ENCODE measurements around the gene ARL16.

The ARL16 gene, protein sequence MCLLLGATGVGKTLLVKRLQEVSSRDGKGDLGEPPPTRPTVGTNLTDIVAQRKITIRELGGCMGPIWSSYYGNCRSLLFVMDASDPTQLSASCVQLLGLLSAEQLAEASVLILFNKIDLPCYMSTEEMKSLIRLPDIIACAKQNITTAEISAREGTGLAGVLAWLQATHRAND

DNA sequence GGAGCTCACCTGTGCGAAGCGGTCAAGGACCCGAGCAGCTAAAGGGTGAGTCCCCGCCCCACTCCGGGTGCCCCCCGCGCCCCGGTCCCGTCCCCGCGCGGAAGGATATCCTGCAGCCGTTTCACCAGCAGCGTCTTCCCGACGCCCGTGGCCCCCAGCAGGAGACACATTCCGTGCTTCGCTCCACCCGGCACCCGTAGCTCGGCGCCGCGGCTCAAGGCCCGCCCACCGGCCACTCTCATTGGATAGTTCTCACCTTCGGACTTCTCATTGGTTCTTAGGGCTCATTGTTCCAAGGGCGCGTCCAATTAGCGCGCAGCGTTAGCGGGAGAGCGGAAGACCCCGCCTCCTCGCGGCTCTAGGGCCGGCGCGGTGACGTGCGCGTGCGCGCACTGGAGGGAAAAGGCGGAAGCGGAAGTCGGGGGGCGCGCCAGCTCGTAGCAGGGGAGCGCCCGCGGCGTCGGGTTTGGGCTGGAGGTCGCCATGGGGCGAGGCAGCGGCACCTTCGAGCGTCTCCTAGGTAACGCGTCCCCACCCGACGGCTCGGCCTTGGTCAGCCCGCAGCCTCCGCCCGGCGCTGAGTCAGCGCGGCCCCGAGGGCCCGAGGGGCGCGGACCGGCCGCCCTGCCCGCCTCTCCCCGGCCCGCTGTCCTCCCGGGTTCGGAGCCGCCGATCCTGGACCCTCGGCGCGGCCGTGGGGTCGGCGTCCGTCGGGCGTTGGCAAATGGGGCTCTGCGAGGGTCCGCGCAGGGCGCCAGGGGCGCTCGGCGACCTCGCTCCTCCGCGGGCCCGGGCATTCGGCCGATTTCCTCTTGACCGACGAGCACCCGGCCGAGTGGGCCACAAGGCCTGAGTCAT is at the start of gene ARL16, which contains the start of gene HGS:
Gene ARL16, minus strand, starts transcription at position 214 of the 858 bp plus-strand sequence. Its CDS starts 44 bp downstream, at position 170.
Gene HGS, plus strand, starts transcription at position 428 of the 858 bp plus-strand sequence. Its CDS starts 56 bp downstream, at position 484.
- peak; percentile 96 to 98 (median 97) for DNase-seq (ENCODE audit: low read depth in 2 of 3, low spot score in 1 of 3)

DNA sequence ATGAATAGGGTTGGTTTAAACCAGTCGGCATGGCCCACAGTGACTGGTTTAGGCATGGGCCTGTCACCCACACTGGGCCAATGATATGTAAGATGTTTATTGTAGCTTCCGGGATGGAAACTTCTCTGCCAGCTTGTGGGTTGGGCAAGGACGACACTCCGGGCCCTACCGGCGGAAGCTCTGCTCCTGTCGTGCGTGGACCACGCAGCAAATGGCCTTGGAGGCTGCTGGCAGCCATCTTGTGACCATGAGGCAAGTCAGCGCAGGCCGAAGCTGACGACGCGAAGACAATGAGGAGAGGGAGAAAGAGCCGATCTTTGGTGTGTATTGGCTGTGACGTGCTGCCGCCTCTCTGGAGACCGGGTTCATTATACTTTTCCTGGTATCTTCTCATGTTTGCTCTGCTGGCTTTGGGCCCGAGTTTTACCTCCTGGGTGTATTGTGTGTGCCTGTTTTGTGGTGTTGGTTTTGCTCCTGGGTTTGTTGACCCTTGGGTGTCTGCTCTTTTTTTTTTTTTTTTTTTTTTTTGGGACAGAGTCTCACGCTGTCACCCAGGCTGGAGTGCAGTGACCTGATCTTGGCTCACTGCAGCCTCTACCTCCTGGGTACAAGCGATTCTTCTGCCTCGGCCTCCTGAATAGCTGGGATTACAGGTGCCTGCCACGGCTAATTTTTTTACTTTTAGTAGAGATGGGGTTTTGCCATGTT is 43.9 kb upstream of the ARL16 start:
- no peak for DNase-seq (ENCODE audit: low read depth in 2 of 3, low spot score in 1 of 3)

DNA sequence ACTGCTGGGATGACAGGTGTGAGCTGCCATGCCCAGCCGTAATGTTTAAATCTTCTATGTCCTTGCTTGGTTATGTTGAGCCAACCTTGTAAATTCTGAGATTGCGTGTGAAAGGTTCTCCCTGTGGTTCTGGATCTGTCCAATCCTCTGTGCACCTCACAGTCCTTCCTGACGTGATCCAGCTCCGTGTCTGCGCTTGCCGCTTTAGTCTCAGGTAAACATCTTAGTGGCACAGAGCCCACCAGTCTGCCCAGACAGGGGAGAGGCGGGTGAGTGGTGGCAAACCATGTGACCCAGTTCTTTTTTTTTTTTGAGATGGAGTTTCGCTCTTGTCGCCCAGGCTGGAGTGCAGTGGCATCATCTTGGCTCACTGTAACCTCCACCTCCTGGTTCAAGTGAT is 42.4 kb upstream of the ARL16 start:
- no peak for DNase-seq (ENCODE audit: low read depth in 2 of 3, low spot score in 1 of 3)

DNA sequence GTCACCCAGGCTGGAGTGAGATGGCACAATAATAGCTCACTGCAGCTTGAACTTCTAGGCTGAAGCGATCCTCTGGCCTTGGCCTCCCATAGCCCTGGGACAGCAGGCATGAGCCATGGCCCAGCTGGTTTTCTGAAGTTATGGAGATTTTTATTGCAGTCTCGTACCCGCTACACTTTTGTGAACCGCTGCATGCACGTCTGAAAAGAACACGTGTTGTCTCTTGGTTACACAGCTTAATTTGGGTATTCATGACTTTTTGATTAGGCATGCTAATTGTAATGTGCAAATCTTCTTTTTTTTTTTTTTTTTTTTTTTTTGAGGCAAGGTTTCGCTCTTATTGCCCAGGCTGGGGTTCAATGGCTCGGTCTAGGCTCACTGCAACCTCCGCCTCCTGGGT is 41.8 kb upstream of the ARL16 start:
- no peak for DNase-seq (ENCODE audit: low read depth in 2 of 3, low spot score in 1 of 3)

DNA sequence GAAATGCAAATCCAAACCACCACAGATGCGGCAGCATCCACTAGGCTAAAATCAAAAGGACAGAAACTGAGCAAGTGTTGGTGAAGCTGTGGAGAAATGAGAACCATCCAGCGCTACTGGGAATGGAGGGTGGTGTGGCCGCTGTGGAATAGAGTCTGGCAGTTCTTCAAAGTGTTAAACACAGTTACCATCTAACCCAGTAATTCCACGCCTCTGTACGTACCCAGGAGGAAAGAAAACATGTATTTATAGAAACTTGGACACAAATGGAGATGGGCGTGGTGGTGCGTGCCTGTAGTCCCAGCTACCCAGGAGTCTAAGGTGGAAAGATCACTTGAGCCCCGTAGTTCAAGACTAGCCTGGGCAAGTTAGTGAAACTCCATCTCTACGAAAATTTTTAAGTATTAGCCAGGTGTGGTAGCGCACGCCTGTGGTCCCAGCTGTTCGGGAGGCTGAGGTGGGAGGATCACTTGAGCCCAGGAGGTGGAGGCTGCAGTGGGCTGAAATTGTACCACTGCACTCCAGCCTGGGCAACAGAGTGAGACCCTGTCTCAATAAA is 40.1 kb upstream of the ARL16 start:
- no peak for DNase-seq (ENCODE audit: low read depth in 2 of 3, low spot score in 1 of 3)

DNA sequence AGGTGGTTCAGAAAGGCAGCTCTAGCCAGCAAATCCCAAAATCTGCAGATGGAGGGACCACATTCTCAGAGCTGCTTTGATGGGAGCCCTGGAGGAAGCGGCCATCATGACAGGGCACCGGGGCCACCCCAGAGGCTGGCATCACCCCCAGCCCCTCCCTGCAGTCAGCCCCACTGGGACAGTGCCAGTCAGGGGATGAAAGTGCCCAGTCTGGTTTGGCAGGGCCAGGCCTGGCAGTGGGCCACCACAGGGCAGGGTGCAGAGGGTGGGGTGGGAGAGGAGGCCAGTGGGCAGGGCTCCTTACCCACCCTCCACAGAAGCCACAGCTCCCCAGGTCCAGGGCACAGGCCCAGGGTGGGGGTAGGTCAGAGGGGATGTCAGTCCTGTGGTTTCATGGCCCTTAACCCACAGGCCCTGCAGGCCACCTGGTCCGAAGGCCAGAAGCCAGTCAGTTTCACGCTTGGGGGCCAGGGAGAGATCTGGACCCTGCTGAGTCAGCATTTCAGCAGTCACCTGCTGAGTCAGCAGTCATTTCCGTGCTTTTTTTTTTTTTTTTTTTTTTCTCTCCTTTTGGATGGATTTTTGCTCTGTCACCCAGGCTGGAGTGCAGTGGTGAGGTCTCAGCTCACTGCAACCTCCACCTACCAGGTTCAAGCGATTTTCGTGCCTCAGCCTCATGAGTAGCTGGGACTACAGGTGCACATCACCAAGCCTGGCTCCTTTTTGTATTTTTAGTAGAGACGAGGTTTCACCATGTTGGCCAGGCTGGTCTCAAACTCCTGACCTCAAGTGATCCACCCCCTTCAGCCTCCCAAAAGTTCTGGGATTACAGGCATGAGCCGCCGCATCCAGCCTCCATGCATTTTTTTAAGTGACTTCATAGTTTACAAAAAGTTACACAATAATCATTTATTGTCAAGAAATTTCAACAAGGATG is 38.9 kb upstream of the ARL16 start:
- DNase-seq (ENCODE audit: low read depth in 2 of 3, low spot score in 1 of 3), result no peak

DNA sequence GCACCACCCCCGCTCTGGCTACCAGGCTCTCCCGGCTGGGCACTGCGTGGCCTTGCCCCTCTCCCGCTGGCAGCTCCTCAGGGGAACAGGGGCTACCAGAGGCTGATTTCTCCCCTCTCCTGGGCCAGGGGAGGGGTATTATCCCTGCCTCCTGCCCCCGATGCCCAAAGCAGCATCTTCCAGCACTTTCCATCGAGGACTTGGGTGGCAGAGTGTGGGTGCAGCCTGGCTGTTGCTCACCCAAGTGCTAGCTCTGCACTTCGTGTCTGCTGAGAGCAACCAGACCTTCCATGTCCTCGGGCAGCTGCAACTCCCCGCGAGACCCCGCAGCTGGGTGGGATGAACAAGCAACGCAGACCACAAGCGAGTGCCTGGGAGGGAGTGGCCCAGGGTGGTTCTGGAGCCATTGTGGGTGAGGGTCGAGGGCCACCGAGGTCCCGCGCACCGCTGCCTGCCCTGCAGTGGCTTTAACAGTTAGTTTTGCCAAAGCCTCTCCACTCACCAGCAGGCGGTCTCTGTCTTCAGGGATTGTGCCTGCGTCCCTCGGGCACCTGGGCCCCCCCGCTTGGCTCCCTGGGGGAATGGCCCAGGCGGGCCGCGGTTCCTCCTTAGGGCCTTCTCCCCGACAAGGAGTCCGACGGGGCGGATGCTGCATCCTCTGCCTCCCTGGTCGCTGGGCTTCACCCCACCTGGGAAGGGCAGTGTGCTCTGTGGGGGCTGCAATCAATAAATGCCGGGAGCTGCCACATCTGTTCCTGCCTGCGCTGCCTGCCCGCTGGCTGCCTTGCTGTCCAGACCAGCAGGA is 36.9 kb upstream of the ARL16 start:
- DNase-seq (ENCODE audit: low read depth in 2 of 3, low spot score in 1 of 3), result no peak

DNA sequence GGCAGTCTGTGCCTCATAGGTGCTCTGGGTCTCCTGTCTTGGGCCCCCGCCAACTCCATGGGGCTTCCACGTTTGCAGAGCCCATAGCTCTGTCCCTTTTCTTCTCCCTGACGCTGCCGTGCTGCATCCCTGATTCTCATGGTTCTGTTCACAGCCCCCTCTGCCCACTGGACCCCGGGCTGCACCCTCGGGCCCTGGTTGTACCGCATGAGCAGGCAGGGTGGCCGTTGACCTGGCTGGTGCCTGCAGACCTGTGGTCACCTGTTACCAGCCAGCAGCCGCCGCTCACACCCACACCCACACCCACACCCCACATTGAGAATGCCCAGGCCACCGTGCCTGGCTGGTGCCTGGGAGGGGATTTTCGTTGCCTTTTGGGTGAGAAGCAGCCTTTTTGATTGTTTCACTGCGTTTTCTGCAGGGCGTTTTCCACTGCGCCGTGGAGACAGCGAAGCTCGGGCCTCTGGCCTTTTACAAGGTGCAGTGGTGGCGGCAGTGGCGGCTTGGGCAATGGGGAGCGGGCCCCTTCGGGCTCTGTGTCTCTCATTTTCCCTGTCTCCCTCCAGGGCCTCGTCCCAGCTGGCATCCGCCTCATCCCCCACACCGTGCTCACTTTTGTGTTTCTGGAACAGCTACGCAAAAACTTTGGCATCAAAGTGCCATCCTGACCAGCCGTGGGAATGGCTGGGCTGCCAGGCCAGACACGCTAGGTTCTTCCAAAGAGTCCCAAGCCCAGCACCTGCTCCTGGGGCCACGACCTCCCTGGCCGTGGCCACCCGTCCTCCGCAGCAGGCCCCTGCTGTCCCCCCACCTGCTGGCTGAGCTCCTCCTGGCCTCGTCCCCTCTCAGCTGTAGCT is 36.0 kb upstream of the ARL16 start:
- no peak for DNase-seq (ENCODE audit: low read depth in 2 of 3, low spot score in 1 of 3)

DNA sequence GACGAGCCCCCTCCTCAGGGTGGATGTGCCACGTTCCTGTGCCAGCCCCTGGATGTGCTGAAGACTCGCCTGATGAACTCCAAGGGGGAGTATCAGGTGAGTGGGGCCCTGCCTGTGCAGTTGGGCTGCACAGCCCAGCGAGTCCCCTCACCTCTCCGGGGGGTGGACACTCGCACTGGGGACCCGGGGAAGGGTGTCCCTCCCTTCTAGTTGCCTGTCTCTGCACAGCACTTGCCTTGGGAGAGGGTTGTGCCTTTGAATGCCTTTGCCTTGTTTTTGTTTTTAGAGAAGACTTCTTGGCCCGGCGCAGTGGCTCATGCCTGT is 34.1 kb upstream of the ARL16 start:
- no peak for DNase-seq (ENCODE audit: low read depth in 2 of 3, low spot score in 1 of 3)

DNA sequence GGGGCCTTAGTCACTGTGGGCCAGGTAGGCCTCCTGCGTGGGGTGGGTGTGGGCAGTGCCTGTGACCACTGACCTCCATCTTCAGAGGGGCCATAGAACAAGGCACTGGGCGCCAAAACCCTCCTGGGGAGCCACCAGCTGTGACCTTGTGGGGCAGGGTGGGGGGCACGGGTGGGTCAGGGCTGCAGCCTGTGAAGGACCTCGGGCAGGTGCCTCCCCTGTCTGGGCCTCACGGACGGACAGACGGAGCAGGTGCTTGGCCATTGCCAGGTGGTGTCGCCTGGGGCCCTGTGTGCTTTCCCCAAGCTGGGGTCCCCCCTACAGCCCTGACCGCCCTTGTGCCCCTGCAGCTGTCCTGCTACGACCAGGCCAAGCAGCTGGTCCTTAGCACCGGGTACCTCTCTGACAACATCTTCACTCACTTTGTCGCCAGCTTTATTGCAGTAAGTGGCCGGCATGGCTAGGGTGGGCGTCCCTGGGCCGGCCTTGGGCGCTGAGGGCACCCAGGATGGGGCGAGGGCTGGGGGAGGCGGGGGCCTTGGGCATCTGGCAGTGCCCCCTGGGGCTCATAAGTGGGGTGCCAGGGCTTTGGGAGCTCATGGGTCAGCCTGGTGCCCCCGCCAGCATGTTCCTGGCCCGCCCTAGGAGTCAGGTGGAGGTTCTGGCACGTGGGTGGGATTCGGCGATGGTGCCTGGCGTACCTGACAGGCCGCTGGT is 33.6 kb upstream of the ARL16 start:
- DNase-seq (ENCODE audit: low read depth in 2 of 3, low spot score in 1 of 3), result no peak

DNA sequence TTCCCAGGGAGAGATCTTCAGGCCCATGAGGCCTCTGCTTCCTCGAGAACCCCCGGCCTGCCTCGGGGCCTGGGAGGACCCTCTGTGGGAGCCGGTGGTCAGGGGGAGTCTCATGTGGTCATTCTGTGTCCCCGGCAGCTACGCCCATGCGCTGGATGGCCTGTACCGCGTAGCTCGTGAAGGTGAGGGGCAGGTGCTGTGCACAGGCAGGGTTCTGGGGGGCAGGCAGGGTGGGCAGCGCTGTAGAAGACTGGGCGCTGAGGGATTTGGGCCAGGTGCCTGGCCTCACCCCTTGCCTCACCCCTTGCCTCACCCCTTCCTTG is 33.0 kb upstream of the ARL16 start:
- no peak for DNase-seq (ENCODE audit: low read depth in 2 of 3, low spot score in 1 of 3)

DNA sequence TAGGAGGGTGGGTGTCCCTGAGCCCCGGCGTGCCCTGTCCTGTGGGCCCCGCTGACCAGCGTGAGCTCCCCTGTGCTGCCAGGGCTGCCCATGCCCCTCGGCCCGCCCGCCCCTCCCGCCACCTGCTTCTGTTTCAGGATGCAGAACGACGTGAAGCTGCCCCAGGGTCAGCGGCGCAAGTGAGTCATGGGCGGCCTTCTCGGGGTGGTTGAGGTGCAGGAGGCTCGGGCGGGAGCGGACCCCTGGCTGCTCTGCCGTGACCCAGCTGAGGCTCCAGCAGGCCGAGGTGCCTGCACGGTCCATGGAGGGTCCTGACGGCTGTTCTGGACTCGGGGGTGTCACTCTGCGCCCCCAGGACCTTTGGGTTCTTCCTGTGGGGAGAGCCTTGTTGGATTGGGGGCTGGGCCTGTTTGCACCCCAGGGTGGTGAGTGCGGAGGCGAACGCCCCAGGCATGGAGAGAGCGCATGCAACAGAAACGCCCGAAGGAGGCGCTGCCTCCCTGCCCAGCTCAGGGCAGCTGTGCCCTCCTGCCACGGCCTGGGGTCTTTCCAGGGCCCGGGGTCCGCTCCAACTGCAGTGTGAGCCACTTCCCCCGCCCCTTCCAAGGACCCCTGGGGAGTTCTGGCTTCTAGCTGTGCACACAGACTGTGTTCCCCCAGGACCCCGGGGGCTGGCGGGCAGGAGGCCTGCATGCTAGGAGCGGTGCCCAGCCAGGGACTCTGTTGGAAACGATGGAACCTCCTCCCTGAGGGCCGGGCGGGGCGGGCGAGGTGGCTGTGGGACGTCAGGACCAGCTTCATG is 32.5 kb upstream of the ARL16 start:
- no peak for DNase-seq (ENCODE audit: low read depth in 2 of 3, low spot score in 1 of 3)

DNA sequence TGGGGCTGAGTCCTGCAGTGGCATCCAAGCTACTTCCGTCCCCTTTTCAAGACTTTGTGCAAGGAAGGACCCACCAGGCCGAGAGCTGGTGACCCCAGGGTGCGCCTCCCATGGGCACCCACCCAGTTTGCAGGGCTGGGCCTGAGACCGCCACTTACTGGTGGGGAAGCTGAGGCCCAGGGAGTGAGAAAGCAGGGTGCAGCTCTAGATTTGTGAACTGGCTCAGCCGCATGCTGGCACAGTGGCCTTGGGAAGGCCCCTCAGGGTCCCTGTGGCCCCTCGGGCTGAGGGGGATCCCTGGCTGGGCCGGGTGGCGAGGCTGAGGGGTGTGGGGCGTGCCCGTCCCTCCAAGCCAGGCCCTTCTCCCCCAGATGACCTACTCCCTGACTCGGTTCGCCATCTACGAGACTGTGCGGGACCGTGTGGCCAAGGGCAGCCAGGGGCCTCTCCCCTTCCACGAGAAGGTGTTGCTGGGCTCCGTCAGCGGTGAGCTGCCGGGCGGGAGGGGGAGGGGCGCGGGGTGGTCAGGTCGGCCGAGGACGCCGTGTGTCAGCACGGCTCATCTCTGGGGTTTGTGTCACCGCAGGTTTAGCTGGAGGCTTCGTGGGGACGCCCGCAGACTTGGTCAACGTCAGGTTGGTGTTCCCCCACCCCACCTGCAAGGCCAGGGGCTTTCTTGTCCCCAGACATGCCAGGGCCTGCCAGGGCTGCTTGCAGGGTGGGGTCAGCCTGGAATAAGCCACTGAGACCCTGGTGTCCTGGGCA is 31.7 kb upstream of the ARL16 start:
- no peak for DNase-seq (ENCODE audit: low read depth in 2 of 3, low spot score in 1 of 3)

DNA sequence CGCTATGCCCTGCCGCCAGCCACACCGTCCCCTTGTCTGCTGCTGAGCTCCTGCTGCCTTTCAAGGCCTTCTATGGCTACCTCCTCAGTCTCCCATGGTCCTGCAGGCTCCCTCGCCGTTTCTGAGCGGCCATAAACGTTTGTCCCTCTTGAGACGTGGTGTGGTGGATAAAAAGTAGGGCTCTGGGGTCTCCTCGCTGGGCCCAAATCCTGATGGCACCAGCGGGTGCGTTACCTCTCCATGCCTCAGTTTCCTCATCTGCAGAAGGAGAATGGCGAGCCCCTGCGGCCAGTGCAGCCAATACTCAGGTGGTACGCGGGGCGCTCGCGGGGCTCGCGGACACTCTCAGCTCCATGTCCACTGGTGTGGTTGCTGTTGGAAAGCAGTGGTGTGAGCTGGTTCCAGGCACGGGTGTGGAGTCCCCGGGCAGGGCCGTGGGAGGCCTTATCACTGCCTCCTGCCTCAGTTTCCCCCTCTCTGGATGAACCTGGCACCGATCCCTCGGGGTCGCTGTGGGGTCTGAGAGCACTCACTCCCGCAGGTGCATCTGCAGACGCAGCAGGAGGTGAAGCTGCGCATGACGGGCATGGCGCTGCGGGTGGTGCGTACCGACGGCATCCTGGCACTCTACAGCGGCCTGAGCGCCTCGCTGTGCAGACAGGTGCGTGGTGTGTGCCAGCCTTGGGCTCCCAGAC is 31.0 kb upstream of the ARL16 start:
- no peak for DNase-seq (ENCODE audit: low read depth in 2 of 3, low spot score in 1 of 3)

DNA sequence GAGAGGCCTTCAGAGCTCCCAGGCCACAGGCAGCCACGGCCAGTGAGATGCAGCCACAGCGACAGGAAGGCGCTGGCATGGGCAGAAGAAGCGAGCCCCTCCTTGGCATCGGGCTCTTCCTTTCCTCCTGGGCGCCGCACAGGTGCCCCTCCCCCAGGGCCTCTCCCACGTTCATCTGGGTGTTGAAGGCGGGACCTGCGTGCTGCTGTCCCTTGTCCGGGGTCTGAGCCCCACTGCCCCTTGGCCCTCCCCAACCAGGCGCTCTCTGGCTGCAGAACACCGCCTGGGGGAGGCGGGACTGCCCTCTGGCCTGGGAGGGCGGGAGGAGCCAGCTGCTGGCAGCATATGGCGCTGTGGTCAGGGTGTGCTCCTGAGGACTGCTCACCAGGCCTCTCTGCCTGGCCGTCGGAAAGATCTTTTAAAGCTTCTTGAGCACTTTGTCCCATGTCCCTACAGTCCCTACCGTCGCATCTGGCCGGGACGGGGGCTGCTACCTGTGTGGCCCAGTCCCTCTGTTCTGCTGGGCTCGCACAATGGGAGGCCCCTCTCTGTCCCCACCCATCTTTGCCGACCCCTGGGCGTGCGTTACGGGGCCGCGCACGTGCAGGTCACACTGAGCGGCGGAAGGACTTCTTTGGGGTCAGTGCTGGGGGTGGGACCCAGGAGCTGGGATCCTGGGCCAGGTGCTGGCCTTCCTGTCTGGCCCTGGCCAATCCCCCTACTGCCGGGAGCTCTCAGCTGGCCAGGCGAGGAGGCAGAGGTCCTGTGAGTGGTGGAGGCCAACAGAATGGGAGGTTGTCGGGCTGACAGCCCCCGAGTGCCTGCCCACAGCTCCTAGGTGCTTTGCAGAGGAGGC is 30.2 kb upstream of the ARL16 start:
- no peak for DNase-seq (ENCODE audit: low read depth in 2 of 3, low spot score in 1 of 3)

Data from stimulated activated CD4-positive, alpha-beta T cell treated with anti-CD3 and anti-CD28 coated beads, Interleukin-12 subunit alpha, Interleukin-12 subunit beta, amount 100 ng/mL, for 48 hours (primary cell).